GM13976 (cell line): ENCODE data around the gene SPZ1.

ENCODE experiments used
- DNase-seq: peaks from one replicate; pipeline ENCODE4 v3.0.0; 2012; ENCODE audit warnings: low spot score
- CTCF ChIP-seq: IDR thresholded peaks from 2 replicates; pipeline ENCODE4 v1.5.1; 2012; ENCODE audit warnings: borderline replicate concordance, mild to moderate bottlenecking; ENCODE audit not compliant: insufficient read depth; ENCODE audit errors: extremely low read depth, missing control alignments, control extremely low read depth
- in situ Hi-C: fragments of 300-500 bp; cut with MboI; formaldehyde crosslinking; loops from one replicate; pipeline ENCODE4 v1.12.0; 2022; ENCODE audit warnings: low sequenced_read_pairs, mixed read lengths, inconsistent platforms; ENCODE audit not compliant: unreplicated experiment

The SPZ1 gene

GRCh38 chr5:80326468-80326867 is 6.7 kb downstream of the SPZ1 start:
- in situ Hi-C loops = no loop called here
- DNase-seq = no peak
- no peak for TF ChIP-seq CTCF

GRCh38 chr5:80337379-80337778 is 17.6 kb downstream of the SPZ1 start:
- in situ Hi-C loops = no loop called here
- no peak for TF ChIP-seq CTCF

GRCh38 chr5:80339116-80339515 is 19.3 kb downstream of the SPZ1 start:
- in situ Hi-C loops = no loop called here
- no peak for DNase-seq
- no peak for TF ChIP-seq CTCF

More at GRCh38 chr5:80337379-80337778, 17.6 kb downstream of the SPZ1 start:
- DNase-seq = no peak

GRCh38 chr5:80341016-80341775 is 21.4 kb downstream of the SPZ1 start:
- TF ChIP-seq CTCF = no peak
- in situ Hi-C loops = no loop called here
- DNase-seq = no peak

GRCh38 chr5:80343067-80343466 is 23.3 kb downstream of the SPZ1 start:
- in situ Hi-C loops = no loop called here
- no peak for DNase-seq
- TF ChIP-seq CTCF = no peak

GRCh38 chr5:80346055-80346454 is 26.3 kb downstream of the SPZ1 start:
- DNase-seq = peak; percentile 54
- in situ Hi-C loops = no loop called here
- TF ChIP-seq CTCF = peak; percentile 46
